Activated CD4-positive, alpha-beta T cell treated with anti-CD3 and anti-CD28 coated beads, Interleukin-2, Interleukin-6, amounts not matched to agents 100 ng/mL and 50 ng/mL, durations not matched to agents 16 hours and 8 hours (primary cell): ENCODE measurements around the gene PRDX3.
A peak's percentile ranks its signal among the peaks of the same experiment; 100 is the strongest.
"Not testable (repeated sequence)": the region's sequence is repeated elsewhere in the genome, so short reads cannot be mapped to it uniquely, and the experiment has no call there.

Experiments
- DNase-seq: peaks from one replicate; pipeline ENCODE4 v3.0.0-alpha.2; 2020

Gene PRDX3

DNA sequence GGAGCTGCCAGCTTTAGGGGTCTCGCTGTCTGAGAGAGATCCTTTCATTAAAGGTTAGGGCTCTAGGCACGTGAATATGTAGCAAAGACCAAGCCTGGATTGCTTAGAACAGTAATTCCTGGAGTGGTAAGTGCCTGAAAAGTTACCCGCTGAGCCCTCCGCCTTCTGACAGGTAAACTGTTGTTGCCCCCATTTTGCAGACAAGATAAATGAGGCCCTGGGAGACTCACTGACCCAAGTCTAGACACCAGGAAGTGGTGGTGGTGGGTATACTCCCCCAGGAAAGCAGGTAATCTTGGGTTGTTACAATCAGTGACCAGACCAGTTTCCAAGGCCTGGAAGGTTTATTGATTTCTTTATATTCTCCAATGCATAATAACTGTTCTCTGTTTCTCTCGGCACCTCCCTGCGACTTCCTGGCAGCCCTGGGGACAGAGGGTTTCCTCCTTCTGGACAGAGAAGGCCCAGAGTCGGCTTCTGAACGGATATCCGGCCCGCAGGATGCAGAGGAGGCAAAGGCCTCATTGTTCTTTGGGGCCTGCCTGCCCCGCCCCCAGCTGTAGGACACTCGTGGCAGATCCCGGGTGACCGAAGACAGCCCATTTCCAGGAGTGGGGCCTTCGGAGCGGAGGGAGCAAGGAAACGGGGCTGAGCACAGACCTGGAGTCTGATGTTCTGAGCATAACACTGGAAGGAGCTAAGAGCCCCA, 27.4 kb upstream of the PRDX3 start:
- peak; percentile 78 for DNase-seq

- DNase-seq = no peak
Measured at GRCh38 chr10:119203006-119203405, 24.4 kb upstream of the PRDX3 start.

DNA sequence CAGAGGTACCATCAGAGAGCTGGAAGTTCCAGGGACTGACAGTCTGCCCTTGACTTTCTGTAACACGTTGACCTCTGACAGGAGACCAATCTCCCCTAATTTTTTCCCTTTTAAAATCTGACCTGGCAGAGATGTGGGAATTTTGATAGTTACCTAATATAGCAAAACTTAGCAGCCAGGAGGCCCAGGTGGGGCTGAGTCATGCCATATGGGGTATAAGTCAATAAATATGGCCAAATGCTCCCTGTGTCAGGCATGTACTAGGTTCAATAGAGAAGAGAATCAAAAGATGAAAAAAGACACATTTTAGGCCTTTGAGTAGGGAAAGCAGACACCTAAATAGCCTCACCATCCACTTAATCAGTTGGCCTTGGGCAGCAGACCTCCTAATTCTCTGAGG, 22.6 kb upstream of the PRDX3 start:
- no peak for DNase-seq

- DNase-seq = peak; percentile 70
Measured at GRCh38 chr10:119199231-119199992, 20.8 kb upstream of the PRDX3 start.

- DNase-seq = peak; percentile 37
Measured at GRCh38 chr10:119198438-119198837, 19.8 kb upstream of the PRDX3 start.

- DNase-seq = no peak
Measured at GRCh38 chr10:119197921-119198320, 19.3 kb upstream of the PRDX3 start.

DNA sequence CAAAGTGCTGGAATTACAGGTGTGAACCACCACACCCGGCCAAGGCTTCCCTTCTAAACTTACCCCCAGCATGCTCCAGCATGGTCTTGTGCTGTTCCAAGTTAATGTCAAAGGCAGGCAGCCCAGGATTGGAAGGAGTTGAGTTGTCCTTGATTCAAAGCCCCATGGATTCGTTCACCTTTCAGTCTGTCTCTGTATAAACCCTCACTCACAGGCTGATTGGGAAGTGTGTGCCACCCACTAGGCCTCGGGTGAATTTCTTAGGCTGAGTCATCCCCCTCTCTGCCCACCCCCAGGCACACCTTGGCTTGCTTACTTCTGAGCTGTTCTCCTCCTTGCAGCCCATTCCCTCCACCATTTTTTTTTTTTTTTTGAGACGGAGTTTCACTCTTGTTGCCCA, 13.3 kb upstream of the PRDX3 start:
- DNase-seq = no peak

- no peak for DNase-seq
Measured at GRCh38 chr10:119190954-119191785, 12.6 kb upstream of the PRDX3 start.

GRCh38 chr10:119190353-119190752, 11.7 kb upstream of the PRDX3 start:
- DNase-seq = no peak

DNA sequence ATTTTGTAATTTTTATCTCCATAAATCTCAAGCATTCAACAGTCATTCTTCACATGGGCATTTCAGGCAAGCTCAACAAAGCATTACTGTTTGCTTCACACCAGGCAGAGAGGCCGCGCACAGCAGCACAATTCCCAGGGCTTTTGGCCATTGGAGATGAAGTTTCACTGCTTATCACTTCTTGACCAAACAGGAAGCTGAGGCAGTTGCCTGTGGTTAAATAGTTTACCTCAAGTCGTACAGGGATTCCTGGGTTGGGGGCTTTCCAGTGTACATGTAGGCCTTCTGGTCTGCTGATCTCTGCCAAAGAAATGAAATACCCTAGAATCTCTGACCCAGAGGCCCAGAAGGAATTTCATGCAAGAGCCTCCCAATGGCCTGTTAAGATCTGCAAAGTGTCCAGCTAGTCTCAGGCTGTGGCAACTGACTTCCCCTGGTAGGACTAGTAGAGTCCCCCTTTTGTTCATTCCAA, 11.2 kb upstream of the PRDX3 start:
- peak; percentile 57 for DNase-seq

GRCh38 chr10:119183664-119184412, 5.2 kb upstream of the PRDX3 start:
- DNase-seq = peak; percentile 66

DNA sequence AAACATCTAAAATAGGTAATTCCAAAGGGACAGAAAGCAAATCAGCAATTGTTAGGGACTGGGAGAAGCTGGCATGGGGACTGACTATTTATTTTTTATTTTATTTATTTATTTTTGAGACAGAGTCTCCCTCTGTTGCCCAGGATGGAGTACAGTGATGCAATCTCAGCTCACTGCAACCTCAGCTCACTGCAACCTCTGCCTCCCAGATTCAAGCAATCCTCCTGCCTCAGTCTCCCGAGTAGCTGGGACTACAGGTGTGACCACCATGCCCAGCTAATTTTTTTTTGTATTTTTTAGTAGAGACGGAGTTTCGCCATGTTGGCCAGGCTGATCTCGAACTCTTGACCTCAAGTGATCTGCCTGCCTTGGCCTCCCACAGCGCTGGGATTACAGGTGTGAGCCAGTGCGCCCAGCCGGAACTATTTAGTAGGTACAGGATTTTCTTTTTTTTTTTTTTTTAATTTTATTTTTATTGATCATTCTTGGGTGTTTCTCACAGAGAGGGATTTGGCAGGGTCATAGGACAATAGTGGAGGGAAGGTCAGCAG, 2.3 kb upstream of the PRDX3 start:
- DNase-seq = not testable (repeated sequence)

DNA sequence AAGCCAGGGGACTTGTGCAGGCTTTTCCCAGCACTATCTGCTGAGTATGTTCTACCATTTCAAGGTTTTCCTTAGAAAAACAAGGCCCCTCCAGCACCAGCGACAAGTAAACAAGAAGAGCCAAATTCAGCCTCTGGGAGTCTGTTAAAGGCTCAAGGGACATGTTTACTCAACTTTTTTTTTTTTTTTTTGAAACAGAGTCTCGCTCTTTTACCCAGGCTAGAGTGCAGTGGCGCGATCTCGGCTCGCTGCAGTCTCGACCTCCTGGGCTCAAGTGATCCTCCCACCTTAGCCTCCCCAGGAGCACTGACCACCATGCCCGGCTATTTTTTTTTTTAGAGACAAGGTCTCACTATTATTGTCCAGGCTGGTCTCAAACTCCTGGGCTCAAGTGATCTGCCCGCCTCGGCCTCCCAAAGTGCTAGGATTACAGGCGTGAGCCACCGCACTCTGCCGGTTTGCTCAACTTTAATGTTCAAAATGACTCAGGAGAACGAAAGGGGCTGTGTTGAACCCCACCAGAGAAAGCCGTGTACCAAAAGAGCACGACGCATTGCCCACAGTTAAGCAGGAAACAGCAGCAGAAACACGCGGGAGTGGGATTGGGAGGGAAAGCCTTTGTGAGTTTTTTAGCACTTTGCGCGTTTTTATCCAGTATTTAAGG, 772 bp downstream of the PRDX3 start:
- peak; percentile 76 for DNase-seq

DNA sequence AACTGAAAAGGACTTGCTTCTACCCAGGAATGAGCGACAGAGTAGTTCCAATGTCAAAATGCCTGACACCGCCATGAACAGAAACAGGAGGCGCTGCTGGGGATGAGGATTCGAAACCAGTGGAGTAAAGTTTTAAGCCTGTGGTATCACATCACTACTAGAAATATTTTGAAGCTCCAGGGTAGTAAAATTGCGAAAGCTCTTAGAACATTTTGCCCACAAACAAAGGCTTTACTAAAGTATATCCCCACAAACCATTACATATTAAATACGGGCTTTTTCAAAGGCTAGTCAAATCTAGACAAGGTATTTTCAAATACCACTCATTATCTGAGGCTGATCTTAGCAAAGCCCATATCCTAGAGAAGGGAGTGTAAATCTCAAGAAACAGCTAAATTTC, 2.4 kb downstream of the PRDX3 start:
- DNase-seq = peak; percentile 73

- DNase-seq = no peak
Measured at GRCh38 chr10:119174109-119174508, 4.5 kb downstream of the PRDX3 start.

GRCh38 chr10:119167041-119167440, 11.6 kb downstream of the PRDX3 start:
- DNase-seq = no peak

GRCh38 chr10:119166564-119166963, 12.0 kb downstream of the PRDX3 start:
- DNase-seq = no peak

GRCh38 chr10:119166118-119166500, 12.5 kb downstream of the PRDX3 start:
- DNase-seq = no peak

DNA sequence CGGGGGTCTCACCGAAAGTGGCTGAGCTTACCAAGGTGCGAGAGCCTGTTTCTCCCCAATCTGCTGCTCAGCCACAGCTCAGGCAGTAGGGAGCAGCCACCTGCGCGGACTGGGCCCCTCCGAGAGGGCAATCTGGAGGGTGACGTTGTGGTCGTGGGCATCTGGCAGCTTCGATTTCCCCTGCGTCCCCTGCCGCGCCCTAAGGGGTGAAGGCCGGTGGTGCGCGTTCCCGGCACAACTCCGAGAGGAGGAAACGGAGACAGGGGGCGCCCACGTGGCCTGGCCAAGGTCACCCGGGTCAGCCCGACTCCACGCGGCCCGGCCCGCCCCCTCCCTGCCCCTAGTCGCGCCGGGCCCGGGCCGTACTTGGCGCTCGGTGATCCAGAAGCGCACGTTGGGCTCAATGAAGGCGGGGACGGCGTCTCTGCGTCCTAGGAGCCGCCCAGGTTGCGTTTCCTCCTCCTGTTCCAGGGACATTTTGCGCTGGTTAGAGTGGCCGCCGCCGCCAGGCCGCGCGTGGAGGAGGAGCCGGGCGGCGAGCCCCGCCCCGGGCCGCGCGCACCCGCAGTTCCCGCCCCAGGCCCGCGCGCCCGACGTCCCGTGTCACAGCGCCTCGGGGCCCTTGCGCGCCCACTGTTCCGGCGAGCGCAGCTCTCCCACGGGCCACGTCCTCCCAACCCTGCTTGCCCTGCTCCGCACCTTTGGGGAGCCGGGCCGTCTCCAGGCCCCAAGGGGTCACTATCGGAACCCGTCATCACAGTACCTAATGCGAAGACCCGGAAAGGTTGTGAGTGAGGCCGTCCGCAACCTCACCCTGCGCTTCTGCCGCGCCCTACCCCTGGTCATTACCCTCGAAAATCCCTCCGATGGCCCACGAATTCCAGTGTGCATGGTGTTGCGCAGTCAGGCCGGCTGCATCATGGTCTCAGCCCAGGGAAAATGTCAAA, 13.2 kb downstream of the PRDX3 start, which contains the start of gene SFXN4:
SFXN4 (minus strand) TSS at position 544 of the 947 bp plus-strand sequence; CDS start at position 477, 67 bp downstream.
- DNase-seq = peak; percentile 88

DNA sequence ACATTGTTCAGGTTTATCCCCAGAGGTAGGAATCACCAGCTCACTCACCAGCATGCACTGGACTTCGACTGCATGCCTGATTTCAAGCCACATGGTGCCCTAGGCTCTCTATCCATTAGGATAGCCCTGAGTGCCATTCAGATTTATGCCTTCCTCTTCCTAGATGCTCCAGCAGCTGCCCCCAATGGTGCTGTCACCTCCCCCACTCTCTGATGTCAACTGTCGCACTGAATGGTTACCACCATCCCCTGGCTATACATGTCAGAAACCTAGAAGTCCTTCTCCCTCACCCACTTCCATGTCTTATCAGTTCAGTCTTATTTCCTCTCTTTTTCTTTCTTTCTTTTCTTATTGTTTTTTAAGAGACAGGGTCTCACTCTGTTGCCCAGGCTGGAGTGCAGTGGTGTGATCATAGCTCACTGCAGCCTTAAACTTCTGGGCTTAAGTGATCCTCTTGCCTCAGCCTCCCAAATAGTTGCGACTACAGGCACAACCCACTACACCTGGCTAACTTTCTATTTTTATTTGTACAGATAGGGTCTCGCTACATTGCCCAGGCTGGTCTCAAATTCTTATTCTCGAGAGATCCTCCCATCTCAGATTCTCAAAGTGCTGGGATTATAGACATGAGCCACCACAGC, 16.0 kb downstream of the PRDX3 start:
- DNase-seq = no peak
